ENCODE data around the gene TBC1D14.
A peak's percentile ranks its signal among the peaks of the same experiment; 100 is the strongest.
"Not testable (repeated sequence)": the region's sequence is repeated elsewhere in the genome, so short reads cannot be mapped to it uniquely, and the experiment has no call there.

TBC1D14 gene

GRCh38 chr4:6972911-6973310 lies 63.3 kb downstream of the TBC1D14 start:
- DNase-seq (ENCODE audit: low spot score): no peak

GRCh38 chr4:6974138-6974848 lies 64.7 kb downstream of the TBC1D14 start:
- DNase-seq (ENCODE audit: low spot score): peak; percentile 92

- DNase-seq (ENCODE audit: low spot score): not testable (repeated sequence)
These were observed 68.2 kb downstream of the TBC1D14 start for GRCh38 chr4:6977846-6978245.

- no peak for DNase-seq (ENCODE audit: low spot score)
These were observed 74.0 kb downstream of the TBC1D14 start for GRCh38 chr4:6983544-6984142.

GRCh38 chr4:6984612-6985425 lies 75.2 kb downstream of the TBC1D14 start:
- peak; percentile 37 for DNase-seq (ENCODE audit: low spot score)

GRCh38 chr4:6986072-6986780 lies 76.6 kb downstream of the TBC1D14 start:
- DNase-seq (ENCODE audit: low spot score): no peak

- DNase-seq (ENCODE audit: low spot score): peak; percentile 96
These were observed 77.4 kb downstream of the TBC1D14 start for GRCh38 chr4:6986781-6987587.

GRCh38 chr4:6987588-6987961 lies 77.9 kb downstream of the TBC1D14 start:
- DNase-seq (ENCODE audit: low spot score): peak; percentile 20

- DNase-seq (ENCODE audit: low spot score): no peak
These were observed 78.5 kb downstream of the TBC1D14 start for GRCh38 chr4:6988016-6988715.

- DNase-seq (ENCODE audit: low spot score): no peak
These were observed 79.8 kb downstream of the TBC1D14 start for GRCh38 chr4:6989331-6989923.

GRCh38 chr4:6990661-6991060 lies 81.0 kb downstream of the TBC1D14 start:
- no peak for DNase-seq (ENCODE audit: low spot score)

GRCh38 chr4:6991249-6991648 lies 81.6 kb downstream of the TBC1D14 start:
- DNase-seq (ENCODE audit: low spot score): no peak

GRCh38 chr4:6991771-6992557 lies 82.3 kb downstream of the TBC1D14 start:
- peak; percentile 27 for DNase-seq (ENCODE audit: low spot score)

GRCh38 chr4:6992728-6993677 lies 83.4 kb downstream of the TBC1D14 start:
- DNase-seq (ENCODE audit: low spot score): no peak

GRCh38 chr4:6996481-6996880 lies 86.9 kb downstream of the TBC1D14 start:
- no peak for DNase-seq (ENCODE audit: low spot score)

GRCh38 chr4:6999172-7000086 lies 89.8 kb downstream of the TBC1D14 start:
- peak; percentile 21 for DNase-seq (ENCODE audit: low spot score)

- DNase-seq (ENCODE audit: low spot score): no peak
These were observed 91.0 kb downstream of the TBC1D14 start for GRCh38 chr4:7000421-7001176.

Data from hematopoietic multipotent progenitor cell treated with erythropoietin and hydrocortisone succinate and interleukin-3 and kit ligand, for 17 days (in vitro differentiated cells).